Activated naive CD4-positive, alpha-beta T cell treated with anti-CD3 and anti-CD28 coated beads, Interleukin-2, amount 50 U/mL, for 24 hours (primary cell): ENCODE measurements around the gene ALX4.

Experiments
- H3K27ac Mint-ChIP-seq: one replicate; pipeline ENCODE4 v1.8.0; 2021; ENCODE audit warnings: mild to moderate bottlenecking, mixed read lengths
- H3K27me3 Mint-ChIP-seq: one replicate; pipeline ENCODE4 v1.8.0; 2021; ENCODE audit warnings: mixed read lengths
- H3K36me3 Mint-ChIP-seq: one replicate; pipeline ENCODE4 v1.8.0; 2021; ENCODE audit warnings: mixed read lengths
- H3K4me1 Mint-ChIP-seq: one replicate; pipeline ENCODE4 v1.8.0; 2021; ENCODE audit warnings: mixed read lengths
- H3K4me3 Mint-ChIP-seq: one replicate; pipeline ENCODE4 v1.8.0; 2021; ENCODE audit warnings: mild to moderate bottlenecking, mixed read lengths
- H3K9me3 Mint-ChIP-seq: one replicate; pipeline ENCODE4 v1.8.0; 2021; ENCODE audit warnings: mixed read lengths

ALX4 gene

GRCh38 chr11:44274404-44274803, 35.5 kb downstream of the ALX4 start:
- Mint-ChIP-seq H3K27me3 (no peaks in the 10 kb centered on the region), H3K4me3 (no peak overlapping the region), H3K9me3 (no peaks in the 10 kb centered on the region), H3K27ac (no peak overlapping the region), H3K4me1 (no peaks in the 10 kb centered on the region), H3K36me3 (no peaks in the 10 kb centered on the region)

DNA sequence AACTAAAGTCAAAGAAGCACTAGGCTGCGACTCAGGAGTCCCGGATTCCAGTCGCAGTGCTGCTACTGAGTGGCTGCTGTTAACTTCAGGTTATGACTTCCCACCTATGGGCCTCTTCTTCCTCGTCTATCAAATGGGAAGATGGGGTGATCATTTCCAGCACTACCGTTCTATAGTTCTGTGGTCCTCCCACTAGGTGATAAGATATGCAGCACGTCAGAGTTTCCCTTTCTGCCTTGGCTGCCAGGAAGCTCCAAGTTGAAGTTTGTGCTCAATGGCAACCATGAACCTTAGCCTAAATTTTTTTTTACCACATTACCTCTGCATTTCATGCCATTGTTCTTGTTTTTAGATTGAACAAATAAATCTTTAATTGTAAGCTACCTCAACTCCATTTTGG, 38.7 kb downstream of the ALX4 start:
- no peak overlapping the region for H3K27ac Mint-ChIP-seq
- H3K4me3 Mint-ChIP-seq, result no peak overlapping the region
- no peaks in the 10 kb centered on the region for H3K9me3 Mint-ChIP-seq
- no peaks in the 10 kb centered on the region for H3K27me3 Mint-ChIP-seq
- H3K36me3 Mint-ChIP-seq, result no peaks in the 10 kb centered on the region
- H3K4me1 Mint-ChIP-seq, result no peaks in the 10 kb centered on the region

GRCh38 chr11:44270403-44271273, 39.3 kb downstream of the ALX4 start:
- no peak overlapping the region for H3K27ac Mint-ChIP-seq
- no peaks in the 10 kb centered on the region for H3K9me3 Mint-ChIP-seq

DNA sequence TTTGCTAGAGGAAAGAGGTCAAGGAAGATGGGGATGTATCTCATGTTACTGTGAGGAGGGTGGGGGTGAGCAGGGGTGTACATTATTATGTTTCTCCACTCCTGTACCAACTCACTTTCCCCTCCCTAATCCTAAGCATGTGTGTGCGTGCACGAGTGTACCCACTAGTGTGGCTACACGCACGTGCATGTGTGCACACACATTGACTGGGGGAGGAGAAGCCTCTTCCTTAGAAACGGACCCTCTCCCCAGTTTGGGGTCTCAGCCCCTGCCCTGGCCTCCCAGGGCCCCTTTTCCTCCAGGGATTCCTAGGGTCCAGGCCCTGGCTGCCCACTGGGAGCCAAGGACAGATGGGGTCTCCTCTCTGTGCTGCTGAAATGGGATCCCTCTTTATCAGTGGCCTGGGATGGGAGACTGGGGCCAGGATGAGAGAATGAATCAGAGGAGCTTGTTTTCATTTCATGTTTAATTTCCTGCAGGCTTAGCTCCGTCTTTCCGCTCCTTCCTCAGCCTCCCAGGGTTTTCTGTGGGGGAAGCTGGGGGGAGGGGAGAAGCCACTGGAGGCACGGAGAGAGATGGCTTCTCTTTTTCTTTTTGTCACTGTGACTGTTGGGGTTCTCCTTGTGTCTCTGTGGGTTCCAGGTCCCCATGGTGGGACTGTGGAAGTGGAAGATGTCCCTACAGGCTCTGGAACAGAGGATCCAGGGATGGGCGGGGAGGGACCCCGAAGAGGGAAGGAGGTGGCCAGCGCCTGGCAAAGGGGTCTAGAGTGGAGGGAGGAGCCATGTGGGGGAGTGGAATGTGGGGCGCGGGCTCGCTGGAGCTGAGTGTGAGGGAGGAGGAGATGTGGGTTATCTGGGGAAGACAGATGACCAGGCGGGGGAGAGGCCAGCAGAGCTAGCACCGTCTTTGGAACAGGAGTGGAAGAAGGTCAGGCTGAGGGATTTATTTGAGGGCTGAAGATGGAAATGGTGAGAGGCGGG, 40.3 kb downstream of the ALX4 start:
- no peaks in the 10 kb centered on the region for H3K9me3 Mint-ChIP-seq
- no peak overlapping the region for H3K27ac Mint-ChIP-seq
- H3K4me3 Mint-ChIP-seq, result no peak overlapping the region
- H3K36me3 Mint-ChIP-seq, result no peaks in the 10 kb centered on the region
- no peaks in the 10 kb centered on the region for H3K4me1 Mint-ChIP-seq
- H3K27me3 Mint-ChIP-seq, result no peaks in the 10 kb centered on the region

More at GRCh38 chr11:44270403-44271273, 39.3 kb downstream of the ALX4 start:
- Mint-ChIP-seq H3K4me1 (no peaks in the 10 kb centered on the region), H3K36me3 (no peaks in the 10 kb centered on the region), H3K27me3 (no peaks in the 10 kb centered on the region), H3K4me3 (no peak overlapping the region)

DNA sequence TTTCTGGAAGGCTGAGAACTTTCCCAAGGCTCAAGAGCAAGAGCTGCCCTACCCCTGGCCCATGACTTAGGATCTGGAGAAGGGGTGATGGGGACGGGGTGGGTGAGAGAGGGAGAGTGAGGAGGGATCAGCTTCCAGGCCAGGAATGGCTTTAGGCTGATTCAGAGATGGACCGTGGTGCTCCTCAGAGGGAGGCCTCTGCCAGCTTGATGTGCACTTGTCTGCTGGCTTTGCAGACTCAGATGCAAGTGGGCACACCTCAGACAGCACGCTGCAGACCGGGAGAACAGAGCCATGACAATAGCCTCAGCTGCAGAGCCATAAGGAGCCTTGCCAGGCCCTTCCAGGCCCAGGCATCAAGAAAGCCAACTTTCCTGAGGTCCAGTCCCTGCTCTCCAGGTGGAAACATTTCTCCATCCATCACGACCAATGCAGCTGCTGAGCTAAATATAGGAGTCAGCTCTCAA, 41.3 kb downstream of the ALX4 start:
- Mint-ChIP-seq H3K9me3 (no peaks in the 10 kb centered on the region), H3K4me3 (no peak overlapping the region), H3K4me1 (no peaks in the 10 kb centered on the region), H3K27me3 (no peaks in the 10 kb centered on the region), H3K27ac (no peak overlapping the region), H3K36me3 (no peaks in the 10 kb centered on the region)

GRCh38 chr11:44267750-44268613, 42.0 kb downstream of the ALX4 start:
- Mint-ChIP-seq H3K4me3 (no peak overlapping the region), H3K27ac (no peak overlapping the region), H3K9me3 (no peaks in the 10 kb centered on the region), H3K27me3 (no peaks in the 10 kb centered on the region), H3K4me1 (no peaks in the 10 kb centered on the region), H3K36me3 (no peaks in the 10 kb centered on the region)

DNA sequence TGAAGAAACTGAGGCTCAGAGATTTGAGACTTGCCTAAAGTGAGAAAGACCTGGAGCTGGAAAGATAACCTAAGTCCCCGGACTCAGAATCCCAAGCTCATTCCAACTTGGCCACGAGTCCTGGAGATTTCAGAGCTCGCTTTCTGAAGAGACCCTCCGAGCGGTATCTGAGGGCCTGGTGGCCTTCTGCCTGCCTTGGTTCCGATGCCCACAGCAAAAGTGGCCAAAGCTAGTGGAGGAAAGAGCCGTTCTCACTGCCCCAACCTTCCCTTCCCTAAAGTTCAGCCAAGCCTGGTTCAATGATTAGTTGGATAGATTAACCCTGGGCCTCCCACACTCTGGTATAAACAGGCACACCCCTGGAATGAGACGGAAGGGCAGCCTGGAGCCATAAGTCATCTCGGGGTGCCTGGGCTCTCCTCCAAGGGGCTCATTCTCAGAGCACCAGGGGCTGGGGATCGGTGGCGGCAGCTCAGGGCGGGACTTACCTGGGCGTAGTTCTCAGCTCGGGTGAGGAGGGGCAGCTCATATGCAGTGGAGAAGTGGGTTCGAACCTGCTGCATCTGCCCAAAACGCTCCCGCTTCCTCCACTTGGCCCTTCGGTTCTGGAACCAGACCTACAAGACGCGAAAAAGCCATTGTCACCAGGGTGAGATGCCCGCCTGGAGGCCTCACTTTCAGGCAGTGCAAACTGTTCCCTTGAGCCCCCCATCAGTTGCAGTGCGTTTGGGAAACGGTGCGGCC, 42.8 kb downstream of the ALX4 start:
- H3K27ac Mint-ChIP-seq, result no peak overlapping the region
- no peaks in the 10 kb centered on the region for H3K4me1 Mint-ChIP-seq
- no peak overlapping the region for H3K4me3 Mint-ChIP-seq
- H3K9me3 Mint-ChIP-seq, result no peaks in the 10 kb centered on the region
- peaks cover 3% of the 10 kb centered on the region for H3K27me3 Mint-ChIP-seq
- no peaks in the 10 kb centered on the region for H3K36me3 Mint-ChIP-seq

DNA sequence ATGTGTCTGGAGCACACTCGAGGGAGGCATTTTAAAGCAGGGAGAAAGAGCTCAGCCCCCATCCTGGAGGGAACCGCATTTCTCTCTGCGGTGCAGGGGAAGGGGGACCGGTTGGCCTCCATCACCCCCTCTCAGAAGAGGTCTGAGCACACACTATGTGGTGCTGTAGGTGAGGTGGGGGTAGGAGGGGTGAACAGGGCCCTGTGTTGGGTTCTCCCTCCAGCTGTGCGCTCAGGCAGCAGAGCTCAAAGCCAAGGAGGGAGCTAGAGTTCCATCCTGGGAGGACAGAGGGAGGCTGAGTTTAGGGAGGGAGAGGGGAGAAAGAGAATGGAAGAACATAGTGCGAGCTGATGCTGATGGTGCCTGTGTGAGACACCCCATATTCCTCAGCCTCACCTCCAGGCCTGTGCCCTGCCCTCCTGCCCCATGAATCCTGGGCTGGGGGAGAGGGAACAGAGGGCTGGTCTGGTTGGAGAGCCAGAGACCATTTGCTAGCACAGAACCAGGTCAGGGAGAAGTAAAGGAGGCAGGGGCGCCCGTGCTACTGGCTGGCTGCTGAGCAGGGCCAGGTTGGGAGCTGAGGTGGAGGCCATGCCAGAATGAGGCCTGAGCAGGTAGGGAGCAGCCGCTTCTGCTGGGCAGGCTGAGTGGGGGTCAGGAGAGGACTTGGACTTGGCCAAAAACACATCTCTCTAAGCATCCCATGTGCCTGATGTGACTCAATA, 43.7 kb downstream of the ALX4 start:
- no peaks in the 10 kb centered on the region for H3K36me3 Mint-ChIP-seq

DNA sequence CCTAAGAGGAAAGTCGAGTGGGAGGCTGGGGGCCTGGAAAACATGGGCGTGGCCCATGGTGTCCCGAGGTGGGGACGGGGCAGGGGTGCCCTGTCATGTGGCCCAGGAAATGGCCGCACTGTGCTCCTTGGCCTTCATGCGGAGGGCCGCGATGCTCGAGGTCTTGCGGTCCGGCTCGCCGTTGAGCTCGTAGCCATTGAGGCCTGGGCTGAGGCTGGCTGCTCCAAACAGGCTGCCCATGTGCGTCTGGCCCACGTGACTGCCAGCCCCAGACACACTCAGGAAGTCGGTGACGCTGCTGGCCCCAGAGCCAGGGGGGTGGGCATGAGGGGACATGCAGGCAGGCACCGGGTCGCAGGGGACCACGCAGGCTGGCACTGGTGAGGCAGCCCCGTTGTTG, 45.2 kb downstream of the ALX4 start:
- no peaks in the 10 kb centered on the region for H3K36me3 Mint-ChIP-seq
- H3K27ac Mint-ChIP-seq, result no peak overlapping the region
- H3K9me3 Mint-ChIP-seq, result no peaks in the 10 kb centered on the region
- no peak overlapping the region for H3K4me3 Mint-ChIP-seq
- H3K4me1 Mint-ChIP-seq, result no peaks in the 10 kb centered on the region
- H3K27me3 Mint-ChIP-seq, result peaks cover 3% of the 10 kb centered on the region

More for the DNA sequence above, 43.7 kb downstream of the ALX4 start:
- H3K4me3 Mint-ChIP-seq, result no peak overlapping the region
- peaks cover 3% of the 10 kb centered on the region for H3K27me3 Mint-ChIP-seq
- no peaks in the 10 kb centered on the region for H3K9me3 Mint-ChIP-seq
- no peaks in the 10 kb centered on the region for H3K4me1 Mint-ChIP-seq
- no peak overlapping the region for H3K27ac Mint-ChIP-seq

GRCh38 chr11:44264438-44264749, 45.5 kb downstream of the ALX4 start:
- Mint-ChIP-seq H3K36me3 (no peaks in the 10 kb centered on the region), H3K4me1 (no peaks in the 10 kb centered on the region), H3K9me3 (no peaks in the 10 kb centered on the region), H3K27ac (no peak overlapping the region), H3K27me3 (peaks cover 3% of the 10 kb centered on the region), H3K4me3 (no peak overlapping the region)

DNA sequence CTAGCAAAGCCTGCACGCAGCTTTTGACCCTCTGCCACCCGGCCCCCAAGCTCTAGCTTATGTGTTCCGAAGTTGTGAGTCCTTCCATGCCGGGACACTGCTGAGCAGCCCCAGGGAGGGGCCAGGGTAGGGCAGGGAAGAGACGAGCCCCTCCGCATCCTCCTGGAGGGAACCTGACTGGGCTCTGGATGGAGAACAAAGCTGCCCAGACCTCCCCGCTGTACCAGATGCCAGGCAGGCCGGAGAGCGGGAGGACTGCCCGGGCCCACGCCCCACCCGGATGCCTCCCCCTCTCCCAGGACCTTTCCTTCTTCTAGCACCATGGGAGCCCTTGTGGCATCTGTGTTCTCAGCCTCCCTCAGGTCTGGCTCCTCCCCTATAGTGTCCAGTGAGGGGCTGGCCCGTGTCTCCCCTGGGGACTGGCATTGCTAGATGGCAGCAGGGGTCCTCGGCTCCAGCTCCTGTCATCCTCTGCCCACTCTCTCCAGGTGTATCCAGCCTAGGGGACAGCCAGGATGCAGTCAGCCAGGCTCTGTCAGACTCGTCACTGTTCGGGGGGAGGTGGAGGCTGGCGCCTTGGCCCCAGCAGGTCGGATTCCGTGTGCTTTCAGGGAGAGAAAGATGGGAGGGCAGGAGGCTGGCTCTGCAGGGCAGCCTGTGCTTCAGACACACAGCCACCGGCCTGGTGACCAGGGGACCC, 46.1 kb downstream of the ALX4 start:
- no peak overlapping the region for H3K27ac Mint-ChIP-seq
- no peak overlapping the region for H3K4me3 Mint-ChIP-seq
- no peaks in the 10 kb centered on the region for H3K36me3 Mint-ChIP-seq
- no peaks in the 10 kb centered on the region for H3K9me3 Mint-ChIP-seq
- H3K27me3 Mint-ChIP-seq, result peaks cover 3% of the 10 kb centered on the region
- H3K4me1 Mint-ChIP-seq, result no peaks in the 10 kb centered on the region

GRCh38 chr11:44261800-44262591, 47.9 kb downstream of the ALX4 start:
- Mint-ChIP-seq H3K27me3 (peaks cover 3% of the 10 kb centered on the region), H3K27ac (no peak overlapping the region), H3K4me1 (peaks cover 4% of the 10 kb centered on the region), H3K36me3 (no peaks in the 10 kb centered on the region), H3K9me3 (no peaks in the 10 kb centered on the region), H3K4me3 (no peak overlapping the region)

GRCh38 chr11:44260081-44260480, 49.9 kb downstream of the ALX4 start:
- Mint-ChIP-seq H3K9me3 (no peaks in the 10 kb centered on the region), H3K27me3 (peaks cover 3% of the 10 kb centered on the region), H3K27ac (no peak overlapping the region), H3K36me3 (no peaks in the 10 kb centered on the region), H3K4me3 (no peak overlapping the region), H3K4me1 (peaks cover 5% of the 10 kb centered on the region)
